ENCODE data around the gene BAG5.

GRCh38 chr14:103600503-103600902, 38.0 kb upstream of the BAG5 start:
- TF ChIP-seq CTCF (IDR thresholded peaks at IDR 0.05; ENCODE audit: insufficient read depth, low read length, poor library complexity, severe bottlenecking): no peak
- TF ChIP-seq EZH2phosphoT487 (conservative IDR thresholded peaks at IDR 0.05; ENCODE audit: low read length): no peak

Measured in SU-DHL-6 (cell line).